ENCODE measurements around the gene PITHD1. TPM values are rescaled to one million over a fixed set of nuclear protein-coding genes. Genes with fewer than 3 reads are reported as not detected.
"Not testable (repeated sequence)": the region's sequence is repeated elsewhere in the genome, so short reads cannot be mapped to it uniquely, and the experiment has no call there.

Gene PITHD1
- total RNA-seq, 1 experiment from 2014 or later, result 42.3 TPM

GRCh38 chr1:23798662-23799142 lies 20.5 kb downstream of the PITHD1 start:
- DNase-seq (ENCODE audit: low read depth), result no peak

GRCh38 chr1:23799255-23799569 lies 21.0 kb downstream of the PITHD1 start:
- DNase-seq (ENCODE audit: low read depth), result no peak

- peak; percentile 92 for DNase-seq (ENCODE audit: low read depth)
Observed at GRCh38 chr1:23799570-23800399, 21.6 kb downstream of the PITHD1 start.

- peak; percentile 96 for DNase-seq (ENCODE audit: low read depth)
Observed at GRCh38 chr1:23800400-23801337, 22.5 kb downstream of the PITHD1 start, which contains the start of gene GALE. GALE (minus strand) TSS chr1:23800754; CDS start chr1:23799007, 1,747 bp downstream.

GRCh38 chr1:23801338-23801748 lies 23.1 kb downstream of the PITHD1 start:
- no peak for DNase-seq (ENCODE audit: low read depth)

- DNase-seq (ENCODE audit: low read depth), result no peak
Observed at GRCh38 chr1:23801876-23802275, 23.7 kb downstream of the PITHD1 start.

GRCh38 chr1:23802809-23803342 lies 24.7 kb downstream of the PITHD1 start:
- not testable (repeated sequence) for DNase-seq (ENCODE audit: low read depth)

GRCh38 chr1:23803674-23804073 lies 25.5 kb downstream of the PITHD1 start:
- DNase-seq (ENCODE audit: low read depth), result no peak

- DNase-seq (ENCODE audit: low read depth), result no peak
Observed at GRCh38 chr1:23804183-23804835, 26.1 kb downstream of the PITHD1 start.

GRCh38 chr1:23805025-23805424 lies 26.8 kb downstream of the PITHD1 start:
- no peak for DNase-seq (ENCODE audit: low read depth)

GRCh38 chr1:23806280-23806679 lies 28.1 kb downstream of the PITHD1 start:
- DNase-seq (ENCODE audit: low read depth), result no peak

GRCh38 chr1:23807453-23807852 lies 29.2 kb downstream of the PITHD1 start:
- no peak for DNase-seq (ENCODE audit: low read depth)

- DNase-seq (ENCODE audit: low read depth), result peak; percentile 67
Observed at GRCh38 chr1:23809751-23810171, 31.5 kb downstream of the PITHD1 start.

- peak; percentile 44 for DNase-seq (ENCODE audit: low read depth)
Observed at GRCh38 chr1:23810818-23811540, 32.8 kb downstream of the PITHD1 start.

GRCh38 chr1:23814016-23814415 lies 35.8 kb downstream of the PITHD1 start:
- no peak for DNase-seq (ENCODE audit: low read depth)

- no peak for DNase-seq (ENCODE audit: low read depth)
Observed at GRCh38 chr1:23816361-23816760, 38.1 kb downstream of the PITHD1 start.

GRCh38 chr1:23816906-23817305 lies 38.7 kb downstream of the PITHD1 start:
- no peak for DNase-seq (ENCODE audit: low read depth)

GRCh38 chr1:23817633-23818032 lies 39.4 kb downstream of the PITHD1 start:
- DNase-seq (ENCODE audit: low read depth), result no peak

GRCh38 chr1:23823767-23824166 lies 45.5 kb downstream of the PITHD1 start:
- no peak for DNase-seq (ENCODE audit: low read depth)

- no peak for DNase-seq (ENCODE audit: low read depth)
Observed at GRCh38 chr1:23824711-23825075, 46.5 kb downstream of the PITHD1 start.
